ENCODE results near the gene TMEM116. TPM values are rescaled to one million over a fixed set of nuclear protein-coding genes. Genes with fewer than 3 reads are reported as not detected.
"Not testable (repeated sequence)": the region's sequence is repeated elsewhere in the genome, so short reads cannot be mapped to it uniquely, and the experiment has no call there.

The TMEM116 gene
- total and polyA plus RNA-seq, 2 donors (not counting 3 experiments of a cell fraction or from before 2014, with no cell fraction given) = 1.6 to 3.9 TPM

GRCh38 chr12:112000820-112001219 lies 12.1 kb downstream of the TMEM116 start:
- no peak for DNase-seq (ENCODE audit: low read depth, low spot score)
- Histone ChIP-seq H3K36me3 (ENCODE audit: control insufficient read depth in 2 of 2, extremely low read depth in 1 of 2, insufficient read depth in 2 of 2, low read length in 2 of 2) (no peaks in the 10 kb centered on the region), H3K9ac (replicated peaks; ENCODE audit: extremely low read depth, insufficient read depth, low read length) (no peak overlapping the region), H2AFZ (ENCODE audit: low read depth, low read length) (no peak overlapping the region), H4K20me1 (replicated peaks; ENCODE audit: control insufficient read depth, extremely low read depth, insufficient read depth, low read length) (no peaks in the 10 kb centered on the region), H3K27ac (ENCODE audit: insufficient read depth, low read depth, low read length) (no peak overlapping the region), H3K9me3 (replicated peaks; ENCODE audit: control insufficient read depth, insufficient read depth, low read length) (no peaks in the 10 kb centered on the region), H3K4me1 (ENCODE audit: control insufficient read depth, extremely low read depth, insufficient read depth, low read length) (no peaks in the 10 kb centered on the region), H3K27me3 (ENCODE audit: control insufficient read depth in 2 of 2, insufficient read depth in 2 of 2, low read length in 2 of 2) (no peaks in the 10 kb centered on the region), H3K79me2 (ENCODE audit: control insufficient read depth, insufficient read depth, low read length) (no peaks in the 10 kb centered on the region), H3K4me2 (ENCODE audit: insufficient read depth, low read length) (no peak overlapping the region), H3K4me3 (replicated peaks in 1 of 3; ENCODE audit: insufficient read depth in 1 of 3, low read depth in 1 of 3, low read length in 3 of 3) (no peak overlapping the region), H3K9me1 (replicated peaks; ENCODE audit: control insufficient read depth, extremely low read depth, insufficient read depth, low read length) (no peaks in the 10 kb centered on the region)
- POLR2A ChIA-PET = no interaction called here
- intact Hi-C loops (cut with micrococcal nuclease) = no loop called here
- no peak for TF ChIP-seq FOS (IDR thresholded peaks at IDR 0.05; ENCODE audit: borderline replicate concordance, insufficient read depth, low read length)
- TF ChIP-seq POLR2AphosphoS5 (IDR thresholded peaks at IDR 0.05; ENCODE audit: insufficient read depth, low read depth, low read length) = no peak
- TF ChIP-seq JUN (IDR thresholded peaks at IDR 0.05; ENCODE audit: borderline replicate concordance, insufficient read depth, insufficient read length, low read depth) = no peak
- TF ChIP-seq MYC (IDR thresholded peaks at IDR 0.05; ENCODE audit: low read depth, low read length) = no peak
- no peak for TF ChIP-seq GATA2 (IDR thresholded peaks at IDR 0.05; ENCODE audit: insufficient read depth, insufficient read length, low read depth, low read length)
- TF ChIP-seq, protein P1, sequence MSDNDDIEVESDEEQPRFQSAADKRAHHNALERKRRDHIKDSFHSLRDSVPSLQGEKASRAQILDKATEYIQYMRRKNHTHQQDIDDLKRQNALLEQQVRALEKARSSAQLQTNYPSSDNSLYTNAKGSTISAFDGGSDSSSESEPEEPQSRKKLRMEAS (IDR thresholded peaks at IDR 0.05; ENCODE audit: insufficient read depth, insufficient read length) = no peak
- TF ChIP-seq, protein P2, sequence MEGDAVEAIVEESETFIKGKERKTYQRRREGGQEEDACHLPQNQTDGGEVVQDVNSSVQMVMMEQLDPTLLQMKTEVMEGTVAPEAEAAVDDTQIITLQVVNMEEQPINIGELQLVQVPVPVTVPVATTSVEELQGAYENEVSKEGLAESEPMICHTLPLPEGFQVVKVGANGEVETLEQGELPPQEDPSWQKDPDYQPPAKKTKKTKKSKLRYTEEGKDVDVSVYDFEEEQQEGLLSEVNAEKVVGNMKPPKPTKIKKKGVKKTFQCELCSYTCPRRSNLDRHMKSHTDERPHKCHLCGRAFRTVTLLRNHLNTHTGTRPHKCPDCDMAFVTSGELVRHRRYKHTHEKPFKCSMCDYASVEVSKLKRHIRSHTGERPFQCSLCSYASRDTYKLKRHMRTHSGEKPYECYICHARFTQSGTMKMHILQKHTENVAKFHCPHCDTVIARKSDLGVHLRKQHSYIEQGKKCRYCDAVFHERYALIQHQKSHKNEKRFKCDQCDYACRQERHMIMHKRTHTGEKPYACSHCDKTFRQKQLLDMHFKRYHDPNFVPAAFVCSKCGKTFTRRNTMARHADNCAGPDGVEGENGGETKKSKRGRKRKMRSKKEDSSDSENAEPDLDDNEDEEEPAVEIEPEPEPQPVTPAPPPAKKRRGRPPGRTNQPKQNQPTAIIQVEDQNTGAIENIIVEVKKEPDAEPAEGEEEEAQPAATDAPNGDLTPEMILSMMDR (IDR thresholded peaks at IDR 0.05; ENCODE audit: extremely low read depth in 1 of 2, insufficient read depth in 1 of 2, low read depth in 1 of 2, low read length in 2 of 2) = no peak
- TF ChIP-seq EZH2 (IDR thresholded peaks at IDR 0.05; ENCODE audit: borderline replicate concordance, low read depth, low read length, severe bottlenecking) = no peak
- no peak for TF ChIP-seq POLR2A (IDR thresholded peaks at IDR 0.05; ENCODE audit: low read depth, low read length)
- FAIRE-seq = no peak
- CTCF ChIA-PET = interaction anchor here (1.6 kb wide), 1 partner anchor 12 kb away, joined by 3 read pairs; the partner anchor contains the start of genes ERP29 and TMEM116
- dilution Hi-C loops (cut with MboI; ENCODE audit: extremely low pct_ligation_motif_present, low sequenced_read_pairs) = no loop called here
- no TSS peak for BruUV-seq (replicated peaks)

DNA sequence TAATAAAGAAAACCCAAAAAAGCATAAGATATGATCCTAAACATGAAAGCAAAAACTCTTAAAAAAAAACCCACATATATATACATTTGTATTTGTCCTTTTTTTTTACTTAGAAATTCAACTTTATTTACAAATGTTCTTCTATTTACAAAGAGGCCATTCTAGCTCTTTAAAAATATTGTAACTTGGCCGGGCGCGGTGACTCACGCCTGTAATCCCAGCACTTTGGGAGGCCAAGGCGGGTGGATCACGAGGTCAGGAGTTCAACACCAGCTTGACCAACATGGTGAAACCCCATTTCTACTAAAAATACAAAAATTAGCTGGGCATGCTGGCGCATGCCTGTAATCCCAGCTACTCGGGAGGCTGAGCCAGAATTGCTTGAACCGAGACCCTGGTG lies 13.8 kb downstream of the TMEM116 start:
- H3K27ac ChIP-seq (ENCODE audit: insufficient read depth, low read depth, low read length); H3K9ac ChIP-seq (replicated peaks; ENCODE audit: extremely low read depth, insufficient read depth, low read length); H3K9me1 ChIP-seq (replicated peaks; ENCODE audit: control insufficient read depth, extremely low read depth, insufficient read depth, low read length); H3K4me1 ChIP-seq (ENCODE audit: control insufficient read depth, extremely low read depth, insufficient read depth, low read length); FAIRE-seq; H3K4me3 ChIP-seq (replicated peaks in 1 of 3; ENCODE audit: insufficient read depth in 1 of 3, low read depth in 1 of 3, low read length in 3 of 3); dilution Hi-C loops (cut with MboI; ENCODE audit: extremely low pct_ligation_motif_present, low sequenced_read_pairs); H3K36me3 ChIP-seq (ENCODE audit: control insufficient read depth in 2 of 2, extremely low read depth in 1 of 2, insufficient read depth in 2 of 2, low read length in 2 of 2); H4K20me1 ChIP-seq (replicated peaks; ENCODE audit: control insufficient read depth, extremely low read depth, insufficient read depth, low read length); H3K27me3 ChIP-seq (ENCODE audit: control insufficient read depth in 2 of 2, insufficient read depth in 2 of 2, low read length in 2 of 2); DNase-seq (ENCODE audit: low read depth, low spot score); H3K79me2 ChIP-seq (ENCODE audit: control insufficient read depth, insufficient read depth, low read length); POLR2A ChIA-PET; BruUV-seq (replicated peaks); H3K9me3 ChIP-seq (replicated peaks; ENCODE audit: control insufficient read depth, insufficient read depth, low read length); intact Hi-C loops (cut with micrococcal nuclease); H3K4me2 ChIP-seq (ENCODE audit: insufficient read depth, low read length); H2AFZ ChIP-seq (ENCODE audit: low read depth, low read length): not testable (repeated sequence)
- CTCF ChIA-PET = interaction anchor here (1.9 to 2.0 kb wide), 3 partner anchors 14 to 54 kb away, joined by 5 to 7 read pairs (median 6); partner anchors contain the start of genes ERP29 and TMEM116

All from endothelial cell of umbilical vein (primary cell).